ENCODE results near the gene UQCRHL. TPM values are rescaled to one million over a fixed set of nuclear protein-coding genes. Genes with fewer than 3 reads are reported as not detected.

The UQCRHL gene
- total and polyA plus RNA-seq, 2 experiments from 2014 or later, result 2.3 to 3.0 TPM

- H4K20me1 ChIP-seq (replicated peaks; ENCODE audit: insufficient read depth), result no peaks in the 10 kb centered on the region; the same call in none of the 2 replicates
- ATAC-seq, result no peak
- peaks cover 89% of the 10 kb centered on the region for H3K36me3 Mint-ChIP-seq (ENCODE audit: low read depth)
- H3K9me3 Mint-ChIP-seq, result no peaks in the 10 kb centered on the region
- 0 out of 2 replicates have a peak overlapping the region, but pooled peaks have one; percentile 39 for H3K27ac ChIP-seq (ENCODE audit: low read depth)
- H3K4me1 Mint-ChIP-seq, result no peaks in the 10 kb centered on the region; the same call in 2 of the 3 replicates
- peaks cover 64% of the 10 kb centered on the region for H3K36me3 ChIP-seq (ENCODE audit: insufficient read depth)
- H3K27me3 Mint-ChIP-seq (ENCODE audit: insufficient read depth, low read depth, poor library complexity), result peaks cover 5% of the 10 kb centered on the region
- H3K79me2 ChIP-seq (replicated peaks; ENCODE audit: insufficient read depth), result no peaks in the 10 kb centered on the region
- H2AFZ ChIP-seq, result no peak overlapping the region
- H3F3A ChIP-seq (replicated peaks; ENCODE audit: low read depth), result 0 out of 2 replicates have a peak, but pooled peaks cover 6% of the 10 kb centered on the region
- no peak for DNase-seq (ENCODE audit: low spot score)
- no peak overlapping the region for H3K27ac Mint-ChIP-seq
- no peak overlapping the region for H3K4me3 Mint-ChIP-seq
- H3K4me3 ChIP-seq, result no peak overlapping the region
- H3K9me2 ChIP-seq (ENCODE audit: insufficient read depth), result no peaks in the 10 kb centered on the region
- H3K27me3 ChIP-seq (ENCODE audit: insufficient read depth), result no peaks in the 10 kb centered on the region
- no peaks in the 10 kb centered on the region for H3K4me1 ChIP-seq (ENCODE audit: insufficient read depth)
- TF ChIP-seq STAT1 (IDR thresholded peaks at IDR 0.05; ENCODE audit: unreplicated experiment), result no peak
- TF ChIP-seq CREB1 (CRISPR knock-in tag; IDR thresholded peaks at IDR 0.05; ENCODE audit: low read depth), result no peak
- no peak for TF ChIP-seq ETS1 (IDR thresholded peaks at IDR 0.05)
- TF ChIP-seq JUNB (IDR thresholded peaks at IDR 0.05; ENCODE audit: unreplicated experiment), result no peak
- TF ChIP-seq EZH2 (IDR thresholded peaks at IDR 0.05; ENCODE audit: low read depth, unreplicated experiment), result no peak
- no peak for TF ChIP-seq REST (IDR thresholded peaks at IDR 0.05; ENCODE audit: unreplicated experiment)
- TF ChIP-seq CTCF (conservative IDR thresholded peaks at IDR 0.05; ENCODE audit: low read depth in 2 of 2), result no peak
- no peak for TF ChIP-seq ZNF114 (CRISPR knock-in tag; IDR thresholded peaks at IDR 0.05)
- no peak for TF ChIP-seq NANOG (IDR thresholded peaks at IDR 0.05; ENCODE audit: borderline replicate concordance)
- no peak for TF ChIP-seq EZH2phosphoT487 (IDR thresholded peaks at IDR 0.05; ENCODE audit: unreplicated experiment)
- H3K4me2 ChIP-seq, result no peak overlapping the region
Measured at GRCh38 chr1:15771836-15772515, 35.5 kb downstream of the UQCRHL start.
